Measurements from ENCODE around the gene COX8A. TPM values are rescaled to one million over a fixed set of nuclear protein-coding genes. Genes with fewer than 3 reads are reported as not detected.
A peak's percentile ranks its signal among the peaks of the same experiment; 100 is the strongest.

The COX8A gene
- total and polyA plus RNA-seq, 2 of the 8 experiments (the other 6 are each of a cell fraction or from before 2014, with no cell fraction given), result 365 to 1,720 TPM

DNA sequence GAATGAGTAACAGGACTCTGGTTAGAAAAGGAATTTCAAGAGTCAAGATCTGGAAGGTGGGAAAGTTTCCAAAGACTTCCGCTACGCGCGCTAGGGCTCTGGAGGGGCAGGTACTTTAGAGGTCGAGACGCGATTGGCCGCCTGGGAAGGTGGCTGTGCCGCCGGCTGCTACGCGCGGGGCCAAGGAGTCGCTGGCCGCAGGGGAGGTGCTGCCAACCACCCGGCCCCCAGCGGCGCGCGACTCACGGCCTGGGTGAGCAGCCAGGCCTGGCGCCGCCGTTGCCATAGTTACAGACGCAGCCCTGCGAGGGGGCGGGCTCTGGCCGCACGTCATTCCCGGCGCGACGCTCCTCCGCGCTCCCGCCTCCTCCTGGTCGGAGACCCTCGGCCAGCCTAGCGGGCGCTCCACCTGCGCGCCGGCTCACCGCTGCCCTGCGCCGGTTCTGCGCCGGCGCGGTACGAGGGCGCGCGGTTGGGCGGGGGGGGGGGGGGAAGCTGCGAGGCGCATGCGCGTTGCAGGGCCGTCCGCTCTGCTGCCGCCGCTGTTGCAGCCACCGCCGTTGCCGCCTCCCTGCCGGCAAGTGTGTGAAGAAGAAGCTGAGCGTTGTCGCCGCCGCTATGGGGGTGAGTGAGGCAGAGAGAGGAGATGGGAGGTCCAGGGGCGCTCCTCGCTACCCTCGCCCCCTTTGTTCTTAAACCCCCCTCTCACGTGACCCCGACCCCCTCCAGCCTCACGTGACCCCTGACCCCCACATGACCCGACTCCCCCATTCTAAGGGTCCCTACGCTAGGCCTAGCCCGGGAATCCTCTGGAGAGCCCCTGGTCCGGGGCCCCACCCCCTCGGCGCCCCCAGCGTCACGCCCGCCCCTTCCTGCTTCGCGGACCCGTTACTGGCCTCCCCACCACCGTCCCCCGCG is 35.7 kb upstream of the COX8A start, which contains the start of gene NAA40 (continued):
- TF ChIP-seq RBBP5 (IDR thresholded peaks at IDR 0.05; ENCODE audit: borderline replicate concordance, low read depth, low read length) (peak; percentile 54; the same call in 1 of the 2 replicates), EP300 (IDR thresholded peaks at IDR 0.05; ENCODE audit: borderline replicate concordance in 1 of 2, low read depth in 2 of 2, low read length in 2 of 2) (peak in 1 of 2 experiments; percentile 45; a peak in 2 of 3 replicates), KDM1A (IDR thresholded peaks at IDR 0.05; ENCODE audit: borderline replicate concordance, low read length) (no peak), HDAC6 (IDR thresholded peaks at IDR 0.05; ENCODE audit: low read depth, low read length) (no peak), TAF1 (IDR thresholded peaks at IDR 0.05; ENCODE audit: low read depth, low read length) (peak; percentile 76; the same call in 1 of the 2 replicates), KDM4A (IDR thresholded peaks at IDR 0.05; ENCODE audit: low read depth, low read length, severe bottlenecking) (peak; percentile 89), TAF7 (optimal IDR thresholded peaks at IDR 0.05; ENCODE audit: borderline replicate concordance, low read depth, low read length) (peak; percentile 20), CBX8 (IDR thresholded peaks at IDR 0.05; ENCODE audit: borderline replicate concordance, low read depth, low read length) (no peak), SIRT6 (IDR thresholded peaks at IDR 0.05; ENCODE audit: low read length) (no peak), CHD2 (IDR thresholded peaks at IDR 0.05; ENCODE audit: low read length) (peak; percentile 24; the same call in 1 of the 2 replicates), SP2 (IDR thresholded peaks at IDR 0.05; ENCODE audit: low read length) (no peak), ZNF274 (IDR thresholded peaks at IDR 0.05; ENCODE audit: borderline replicate concordance, extremely low read depth, low read length) (no peak), POLR2AphosphoS5 (IDR thresholded peaks at IDR 0.05; ENCODE audit: low read depth, low read length) (peak; percentile 80), PHF8 (conservative IDR thresholded peaks at IDR 0.05; ENCODE audit: low read depth, low read length) (peak; percentile 80), RXRA (IDR thresholded peaks at IDR 0.05; ENCODE audit: insufficient read depth, low read depth, low read length) (peak; percentile 76; the same call in 1 of the 2 replicates), BCL11A (IDR thresholded peaks at IDR 0.05; ENCODE audit: low read depth in 2 of 2, low read length in 2 of 2) (no peak), TCF12 (IDR thresholded peaks at IDR 0.05; ENCODE audit: low read depth, low read length) (no peak), YY1 (IDR thresholded peaks at IDR 0.05; ENCODE audit: low read depth, low read length) (no peak), SP4 (IDR thresholded peaks at IDR 0.05; ENCODE audit: low read length) (peak; percentile 92; the same call in 1 of the 2 replicates)
- TF ChIP-seq, protein P1, sequence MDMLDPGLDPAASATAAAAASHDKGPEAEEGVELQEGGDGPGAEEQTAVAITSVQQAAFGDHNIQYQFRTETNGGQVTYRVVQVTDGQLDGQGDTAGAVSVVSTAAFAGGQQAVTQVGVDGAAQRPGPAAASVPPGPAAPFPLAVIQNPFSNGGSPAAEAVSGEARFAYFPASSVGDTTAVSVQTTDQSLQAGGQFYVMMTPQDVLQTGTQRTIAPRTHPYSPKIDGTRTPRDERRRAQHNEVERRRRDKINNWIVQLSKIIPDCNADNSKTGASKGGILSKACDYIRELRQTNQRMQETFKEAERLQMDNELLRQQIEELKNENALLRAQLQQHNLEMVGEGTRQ (IDR thresholded peaks at IDR 0.05; ENCODE audit: low read length), result peak; percentile 96
- TF ChIP-seq, protein P2, sequence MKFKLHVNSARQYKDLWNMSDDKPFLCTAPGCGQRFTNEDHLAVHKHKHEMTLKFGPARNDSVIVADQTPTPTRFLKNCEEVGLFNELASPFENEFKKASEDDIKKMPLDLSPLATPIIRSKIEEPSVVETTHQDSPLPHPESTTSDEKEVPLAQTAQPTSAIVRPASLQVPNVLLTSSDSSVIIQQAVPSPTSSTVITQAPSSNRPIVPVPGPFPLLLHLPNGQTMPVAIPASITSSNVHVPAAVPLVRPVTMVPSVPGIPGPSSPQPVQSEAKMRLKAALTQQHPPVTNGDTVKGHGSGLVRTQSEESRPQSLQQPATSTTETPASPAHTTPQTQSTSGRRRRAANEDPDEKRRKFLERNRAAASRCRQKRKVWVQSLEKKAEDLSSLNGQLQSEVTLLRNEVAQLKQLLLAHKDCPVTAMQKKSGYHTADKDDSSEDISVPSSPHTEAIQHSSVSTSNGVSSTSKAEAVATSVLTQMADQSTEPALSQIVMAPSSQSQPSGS (IDR thresholded peaks at IDR 0.05; ENCODE audit: low read length), result no peak
